ENCODE measurements around the gene GSN. TPM values are rescaled to one million over a fixed set of nuclear protein-coding genes. Genes with fewer than 3 reads are reported as not detected.

GSN gene
- total and polyA plus RNA-seq, 12 donors: 78.5 to 735 (median 293) TPM

DNA sequence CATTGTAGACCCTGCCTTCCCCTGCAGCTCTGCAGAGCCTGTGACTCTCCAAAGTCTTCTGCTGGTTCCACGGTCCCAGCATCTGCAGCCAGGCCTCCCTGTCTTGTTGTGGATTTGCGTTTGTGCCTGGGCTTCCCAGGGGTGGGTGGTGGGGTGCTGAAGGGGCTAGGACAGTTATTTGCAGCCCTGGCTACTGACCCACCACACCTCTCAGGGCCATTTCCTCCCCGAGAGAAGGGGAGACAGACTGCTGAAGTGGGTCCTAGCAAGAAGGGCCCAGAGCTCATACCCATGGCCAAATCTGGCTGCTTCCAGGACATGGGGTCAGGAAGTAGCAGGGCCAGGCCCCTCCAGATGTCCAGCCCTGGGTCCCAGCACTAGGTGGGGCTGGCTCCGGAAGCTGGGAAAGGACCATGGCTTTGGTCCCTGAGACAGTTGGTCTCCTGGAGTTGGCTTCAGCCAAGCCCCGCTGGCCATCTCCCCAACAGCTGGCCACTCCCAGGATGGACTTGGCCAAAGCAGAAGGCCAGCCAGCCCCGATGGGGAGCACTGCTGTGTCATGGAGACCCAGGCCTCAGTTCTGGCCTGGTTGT is 26.3 kb downstream of the GSN start:
- no peak for DNase-seq
- Histone ChIP-seq H3K27me3 (no peaks in the 10 kb centered on the region), H3K4me1 (replicated peaks in 1 of 2) (peaks cover 23 to 68% of the 10 kb centered on the region in 2 donors), H3K27ac (peak overlapping the region in 2 of 5 donors; percentile 18 to 81), H3K9me3 (replicated peaks in 1 of 3) (no peaks in the 10 kb centered on the region), H3K4me3 (no peak overlapping the region), H3K36me3 (replicated peaks in 1 of 2) (no peaks in the 10 kb centered on the region)
- intact Hi-C loops (cut with DNase I): no loop called here
- TF ChIP-seq CTCF (IDR thresholded peaks at IDR 0.05) (no peak), POLR2A (IDR thresholded peaks at IDR 0.05) (no peak)
- 64 to 100% (median 83%) methylated on average over 4 to 6 of the region's 6 CpGs for WGBS, 4 donors

DNA sequence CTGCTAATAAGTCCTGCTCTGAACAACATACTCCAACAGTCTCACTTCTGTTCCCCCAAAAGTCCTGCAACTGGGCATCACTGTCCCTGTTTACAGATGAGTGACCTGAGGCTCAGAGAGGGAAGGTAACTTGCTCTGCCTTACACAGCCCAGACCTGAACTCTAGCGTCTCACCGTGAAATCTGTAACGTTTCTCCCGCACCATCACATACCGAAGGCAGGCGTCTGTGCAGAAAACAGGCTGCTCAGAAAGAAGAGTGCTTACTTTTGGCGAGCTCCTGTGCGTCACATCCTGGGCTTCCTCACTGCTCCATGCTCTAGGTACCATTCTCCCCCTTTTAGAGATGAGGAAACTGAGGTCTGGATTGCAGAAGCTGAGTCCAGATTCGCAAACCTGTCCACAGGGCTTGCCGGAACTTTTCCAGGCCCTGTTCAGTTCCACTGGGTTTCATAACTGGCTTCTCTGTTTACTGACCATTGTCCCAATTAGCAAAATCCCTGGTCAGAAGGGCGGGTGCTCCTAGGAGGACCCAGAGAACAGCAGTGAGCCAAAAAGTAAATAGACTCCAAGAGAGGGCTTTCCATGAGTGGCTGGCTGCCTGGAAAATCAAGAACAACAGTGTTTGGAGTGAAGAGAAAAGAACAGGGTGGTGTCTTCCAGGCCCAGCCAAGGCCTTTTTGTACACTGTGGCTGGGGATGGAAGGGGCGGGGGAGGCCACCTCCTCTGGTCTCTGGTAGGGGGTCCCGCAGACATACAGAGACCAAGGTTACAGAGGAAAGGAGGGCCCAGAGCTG is 27.1 kb downstream of the GSN start:
- Histone ChIP-seq H3K4me3 (no peak overlapping the region), H3K4me1 (replicated peaks in 1 of 2) (peaks cover 17 to 65% of the 10 kb centered on the region in 2 donors), H3K9me3 (replicated peaks in 1 of 3) (no peaks in the 10 kb centered on the region), H3K36me3 (replicated peaks in 1 of 2) (no peaks in the 10 kb centered on the region), H3K27me3 (no peaks in the 10 kb centered on the region), H3K27ac (peak overlapping the region in 2 of 5 donors; percentile 40 to 81)
- intact Hi-C loops (cut with DNase I): no loop called here
- WGBS, 4 donors: 80 to 87% (median 83%) methylated on average over 13 of the region's 13 CpGs
- TF ChIP-seq CTCF (IDR thresholded peaks at IDR 0.05): no peak
- no peak for TF ChIP-seq POLR2A (IDR thresholded peaks at IDR 0.05)
- DNase-seq: peak in 1 of 7 donors; percentile 60

DNA sequence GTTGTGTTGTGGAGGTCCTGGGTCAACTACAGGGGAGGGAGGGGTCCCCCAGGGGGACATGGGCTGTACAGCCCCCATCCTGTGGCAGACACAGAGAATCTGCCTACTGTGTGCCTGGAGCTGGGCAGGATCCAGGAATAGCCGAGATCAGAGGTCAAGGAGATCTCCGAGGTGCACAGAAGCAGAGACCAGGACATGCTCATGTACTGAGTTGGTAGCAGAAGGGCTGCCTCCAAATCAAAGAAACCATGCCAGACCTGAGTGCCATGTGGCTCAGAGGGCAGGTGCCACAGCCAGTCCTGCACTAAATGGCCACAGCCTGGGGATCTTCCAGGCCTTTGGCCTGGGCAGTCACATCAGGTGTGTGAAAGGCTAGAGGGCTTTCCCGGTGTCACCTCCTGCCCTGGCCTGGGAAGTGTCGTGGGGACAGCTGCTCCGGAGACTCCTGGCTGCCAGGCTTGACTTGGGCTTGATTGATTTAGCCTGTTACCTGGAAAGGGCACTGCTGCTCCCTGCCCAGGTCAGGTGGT is 27.8 kb downstream of the GSN start:
- H3K4me3 ChIP-seq: no peak overlapping the region
- peaks cover 21 to 70% of the 10 kb centered on the region in 2 donors for H3K4me1 ChIP-seq (replicated peaks in 1 of 2)
- intact Hi-C loops (cut with DNase I): no loop called here
- 61 to 83% (median 72%) methylated on average over 2 to 5 of the region's 5 CpGs for WGBS, 4 donors
- no peaks in the 10 kb centered on the region for H3K27me3 ChIP-seq
- H3K9me3 ChIP-seq (replicated peaks in 1 of 3): no peaks in the 10 kb centered on the region
- H3K27ac ChIP-seq: peak overlapping the region in 2 of 5 donors; percentile 40 to 81
- DNase-seq: no peak
- no peaks in the 10 kb centered on the region for H3K36me3 ChIP-seq (replicated peaks in 1 of 2)
- no peak for TF ChIP-seq CTCF (IDR thresholded peaks at IDR 0.05)
- no peak for TF ChIP-seq POLR2A (IDR thresholded peaks at IDR 0.05)

All from adrenal gland (tissue), 12 donors.